Psoas muscle (tissue), 8 donors: ENCODE measurements around the gene SSTR4. TPM values are rescaled to one million over a fixed set of nuclear protein-coding genes. Genes with fewer than 3 reads are reported as not detected.
A peak's percentile ranks its signal among the peaks of the same experiment; 100 is the strongest.

Experiments used
- ATAC-seq, 4 donors: fragments of 200-7000 bp; cut with Tn5 transposase; one replicate each; pipeline ENCODE4 v1.9.1; 2020; ENCODE audit warnings: moderate library complexity in 3 of 4, mild to moderate bottlenecking in 2 of 4
- DNase-seq, 2 donors: peaks; one replicate each; pipeline ENCODE4 v3.0.0-alpha.2; 2020
- H3K27ac ChIP-seq: fragments of 200-600 bp; one replicate; pipeline ENCODE4 v1.8.0; 2022
- H3K27me3 ChIP-seq, 3 donors: fragments of 200-600 bp in 1 of 3; one replicate each; pipeline versions ENCODE4 v1.6.1 to v1.8.0; 2013 to 2022; ENCODE audit warnings: low read length in 2 of 3, mild to moderate bottlenecking in 2 of 3, moderate library complexity in 1 of 3; ENCODE audit not compliant: insufficient read depth in 3 of 3
- H3K36me3 ChIP-seq, 2 donors: fragments of 200-600 bp in 1 of 2; one replicate each; pipeline versions ENCODE4 v1.6.1 to v1.8.0; 2013 to 2022; ENCODE audit warnings: low read depth in 1 of 2, mild to moderate bottlenecking in 1 of 2, moderate library complexity in 1 of 2; ENCODE audit not compliant: insufficient read depth in 1 of 2
- H3K4me1 ChIP-seq: fragments of 200-600 bp; one replicate; pipeline ENCODE4 v1.8.0; 2022
- H3K4me3 ChIP-seq: fragments of 200-600 bp; one replicate; pipeline ENCODE4 v1.8.0; 2022; ENCODE audit warnings: mild to moderate bottlenecking
- H3K9me3 ChIP-seq: fragments of 200-600 bp; one replicate; pipeline ENCODE4 v1.8.0; 2022
- CTCF ChIP-seq: fragments of 200-600 bp; IDR thresholded peaks from one replicate; pipeline ENCODE4 v1.8.0; 2022; ENCODE audit warnings: antibody characterized with exemption
- WGBS, 3 donors: extraction: QIAGEN DNeasy Blood & Tissue Kit; methylation state at CpG; one replicate each; pipeline versions ENCODE4 v1.1.6 to v1.1.7; 2013; 5-methylcytosine and 5-hydroxymethylcytosine counted together
- intact Hi-C, 2 donors: fragments of 100-400 bp; cut with DNase I; formaldehyde crosslinking; loops; one replicate each; pipeline versions ENCODE4 v1.11.0 to v1.14.2; 2022
- polyA plus RNA-seq, 3 donors: library from polyadenylated mRNA; stranded (reverse); fragments of 200-250 nt; gene quantifications; one replicate each; pipeline ENCODE4 v1.2.3, GENCODE V29; 2013
- total RNA-seq, 4 donors: library from RNA; stranded (reverse); fragmentation: NEBNext Ultra II Directional in 2 of 4; extraction: Animal tissue kit (Norgen Biotek cat#: 25700) in 2 of 4; gene quantifications; one replicate each; pipeline versions ENCODE4 v1.2.1 to v1.2.4, GENCODE V29; 2021 to 2023
- donor health status: healthy with polysubstance abuse.
- donor health status: DM: no; HTN: no; CAD: no; lungs with moderate emphysema.
- donor health status: Bipolar disorder and iron deficiency.
- donor health status: healthy.
- donor health status: DM: yes; HTN: yes; CAD: no.
- donor health status: DM: no; HTN: no; CAD: no.
- donor health status: DM: no; HTN: no; CAD: no.
- donor health status: DM: yes; HTN: yes; CAD: no.

The SSTR4 gene
- total and polyA plus RNA-seq, 7 donors = not detected

GRCh38 chr20:23078351-23079015 is 43.4 kb downstream of the SSTR4 start:
- ATAC-seq (peak in 2 of 4 donors; percentile 31 to 36), DNase-seq (no peak)
- Histone ChIP-seq H3K9me3 (no peaks in the 10 kb centered on the region), H3K36me3 (no peaks in the 10 kb centered on the region), H3K27ac (no peak overlapping the region), H3K4me3 (no peak overlapping the region), H3K27me3 (no peaks in the 10 kb centered on the region), H3K4me1 (no peaks in the 10 kb centered on the region)
- TF ChIP-seq CTCF = no peak
- intact Hi-C loops = no loop called here
- WGBS, 3 donors = 50 to 58% (median 53%) methylated on average over 5 of the region's 5 CpGs

GRCh38 chr20:23079016-23079351 is 43.9 kb downstream of the SSTR4 start:
- WGBS, 3 donors = 70 to 78% (median 76%) methylated on average over 6 of the region's 6 CpGs
- no peaks in the 10 kb centered on the region for H3K36me3 ChIP-seq
- H3K4me3 ChIP-seq = no peak overlapping the region
- ATAC-seq = no peak
- TF ChIP-seq CTCF = no peak
- DNase-seq = no peak
- intact Hi-C loops = no loop called here
- H3K9me3 ChIP-seq = no peaks in the 10 kb centered on the region
- H3K27me3 ChIP-seq = no peaks in the 10 kb centered on the region
- no peaks in the 10 kb centered on the region for H3K4me1 ChIP-seq
- H3K27ac ChIP-seq = no peak overlapping the region

GRCh38 chr20:23079926-23080325 is 44.8 kb downstream of the SSTR4 start:
- Histone ChIP-seq H3K4me1 (no peaks in the 10 kb centered on the region), H3K4me3 (no peak overlapping the region), H3K9me3 (no peaks in the 10 kb centered on the region), H3K27me3 (no peaks in the 10 kb centered on the region), H3K27ac (no peak overlapping the region), H3K36me3 (no peaks in the 10 kb centered on the region)
- no peak for ATAC-seq
- DNase-seq = no peak
- WGBS, 3 donors = 80 to 86% (median 85%) methylated on average over 2 of the region's 2 CpGs
- TF ChIP-seq CTCF = no peak
- intact Hi-C loops = no loop called here

GRCh38 chr20:23080521-23080920 is 45.4 kb downstream of the SSTR4 start:
- 75 to 82% (median 76%) methylated on average over 10 of the region's 10 CpGs for WGBS, 3 donors
- Histone ChIP-seq H3K4me1 (no peaks in the 10 kb centered on the region), H3K4me3 (peak overlapping the region; percentile 67), H3K9me3 (no peaks in the 10 kb centered on the region), H3K27ac (no peak overlapping the region), H3K36me3 (no peaks in the 10 kb centered on the region), H3K27me3 (no peaks in the 10 kb centered on the region)
- ATAC-seq (no peak), DNase-seq (no peak)
- intact Hi-C loops = no loop called here
- TF ChIP-seq CTCF = no peak

- Histone ChIP-seq H3K9me3 (no peaks in the 10 kb centered on the region), H3K4me3 (peak overlapping the region; percentile 67), H3K27ac (no peak overlapping the region), H3K27me3 (no peaks in the 10 kb centered on the region), H3K36me3 (no peaks in the 10 kb centered on the region), H3K4me1 (no peaks in the 10 kb centered on the region)
- no peak for TF ChIP-seq CTCF
- intact Hi-C loops = no loop called here
- 72 to 84% (median 81%) methylated on average over 9 of the region's 9 CpGs for WGBS, 3 donors
- ATAC-seq (no peak), DNase-seq (no peak)
Measured at GRCh38 chr20:23081263-23081819, 46.2 kb downstream of the SSTR4 start.
